Astrocyte (in vitro differentiated cells and primary cell): Measurements from ENCODE around the gene LRRC9. TPM values are rescaled to one million over a fixed set of nuclear protein-coding genes. Genes with fewer than 3 reads are reported as not detected.
A peak's percentile ranks its signal among the peaks of the same experiment; 100 is the strongest.

ENCODE experiments used
- DNase-seq: peaks from one replicate; pipeline ENCODE4 v3.0.0-alpha.2; 2010; ENCODE audit warnings: low read depth
- FAIRE-seq: peaks from 2 replicates; lab custom pipeline; 2011; peaks lifted over from hg19 to GRCh38; lab: Jason Lieb, UNC
- H2AFZ ChIP-seq: 2 replicates; pipeline ENCODE4 v1.6.0; 2012; ENCODE audit warnings: low read depth, low read length, inconsistent platforms
- H3K27ac ChIP-seq: 2 replicates; pipeline ENCODE4 v1.5.1; 2011; ENCODE audit warnings: low read depth, low read length, inconsistent platforms
- H3K27me3 ChIP-seq: 2 replicates; pipeline ENCODE4 v1.6.0; 2011; ENCODE audit warnings: low read length, inconsistent platforms; ENCODE audit not compliant: insufficient read depth
- H3K36me3 ChIP-seq: 2 replicates; pipeline ENCODE4 v1.5.1; 2011; ENCODE audit warnings: low read length, inconsistent platforms; ENCODE audit not compliant: insufficient read depth
- H3K4me1 ChIP-seq: 2 replicates; pipeline ENCODE4 v1.5.1; 2011; ENCODE audit warnings: low read length, inconsistent platforms; ENCODE audit not compliant: insufficient read depth
- H3K4me2 ChIP-seq: 2 replicates; pipeline ENCODE4 v1.6.0; 2012; ENCODE audit warnings: low read length, inconsistent platforms
- H3K4me3 ChIP-seq: 2 replicates; pipeline ENCODE4 v1.5.1; 2011; ENCODE audit warnings: low read depth, mild to moderate bottlenecking, low read length, inconsistent platforms; ENCODE audit not compliant: insufficient read depth
- H3K79me2 ChIP-seq: 2 replicates; pipeline ENCODE4 v1.6.0; 2012; ENCODE audit warnings: mild to moderate bottlenecking, low read length, inconsistent platforms; ENCODE audit not compliant: insufficient read depth
- H3K9ac ChIP-seq: 2 replicates; pipeline ENCODE4 v1.6.0; 2012; ENCODE audit warnings: mild to moderate bottlenecking, low read length, inconsistent platforms
- H3K9me3 ChIP-seq: 2 replicates; pipeline ENCODE4 v1.5.1; 2012; ENCODE audit warnings: low read depth, mild to moderate bottlenecking, low read length, inconsistent platforms; ENCODE audit not compliant: insufficient read depth
- H4K20me1 ChIP-seq: 2 replicates; pipeline ENCODE4 v1.6.0; 2012; ENCODE audit warnings: low read length, inconsistent platforms; ENCODE audit not compliant: insufficient read depth
- H3K27ac Mint-ChIP-seq: one replicate; pipeline ENCODE4 v1.8.0; 2021; ENCODE audit warnings: mild to moderate bottlenecking, mixed read lengths; ENCODE audit not compliant: unreplicated experiment
- H3K27me3 Mint-ChIP-seq: one replicate; pipeline ENCODE4 v1.8.0; 2021; ENCODE audit warnings: low read depth, mixed read lengths; ENCODE audit not compliant: unreplicated experiment
- H3K36me3 Mint-ChIP-seq: one replicate; pipeline ENCODE4 v1.8.0; 2021; ENCODE audit warnings: low read depth, mixed read lengths; ENCODE audit not compliant: unreplicated experiment
- H3K4me1 Mint-ChIP-seq: one replicate; pipeline ENCODE4 v1.8.0; 2021; ENCODE audit warnings: low read depth, mixed read lengths; ENCODE audit not compliant: unreplicated experiment
- H3K4me3 Mint-ChIP-seq: one replicate; pipeline ENCODE4 v1.8.0; 2021; ENCODE audit warnings: mild to moderate bottlenecking, moderate library complexity, mixed read lengths; ENCODE audit not compliant: unreplicated experiment
- H3K9me3 Mint-ChIP-seq: one replicate; pipeline ENCODE4 v1.8.0; 2021; ENCODE audit warnings: mild to moderate bottlenecking, mixed read lengths; ENCODE audit not compliant: unreplicated experiment
- CTCF ChIP-seq: IDR thresholded peaks from 2 replicates; pipeline ENCODE4 v1.5.1; 2011; ENCODE audit warnings: low read depth, mild to moderate bottlenecking, inconsistent platforms, low read length, moderate library complexity; ENCODE audit not compliant: insufficient read depth
- EZH2 ChIP-seq: IDR thresholded peaks from 2 replicates; pipeline ENCODE4 v1.6.1; 2012; ENCODE audit warnings: mild to moderate bottlenecking, low read length, inconsistent platforms; ENCODE audit not compliant: insufficient read depth
- total RNA-seq: library from RNA; stranded (reverse); gene quantifications from 2 replicates; pipeline ENCODE4 v1.2.1, GENCODE V29; 2021

Gene LRRC9
- total RNA-seq, 1 donor from 2014 or later: 0.05 TPM

GRCh38 chr14:60067882-60068281 is 147.9 kb downstream of the LRRC9 start:
- H3K36me3 Mint-ChIP-seq: no peaks in the 10 kb centered on the region
- Histone ChIP-seq H4K20me1 (no peaks in the 10 kb centered on the region), H3K4me3 (no peak overlapping the region), H3K79me2 (no peaks in the 10 kb centered on the region), H3K36me3 (no peaks in the 10 kb centered on the region), H3K27me3 (no peaks in the 10 kb centered on the region), H3K4me1 (no peaks in the 10 kb centered on the region), H3K4me2 (no peak overlapping the region), H3K9me3 (no peaks in the 10 kb centered on the region), H3K9ac (no peak overlapping the region), H2AFZ (no peak overlapping the region), H3K27ac (no peak overlapping the region)
- FAIRE-seq: no peak
- no peak for DNase-seq
- no peaks in the 10 kb centered on the region for H3K9me3 Mint-ChIP-seq
- no peaks in the 10 kb centered on the region for H3K27me3 Mint-ChIP-seq
- no peak for TF ChIP-seq CTCF
- H3K27ac Mint-ChIP-seq: no peak overlapping the region
- H3K4me1 Mint-ChIP-seq: no peaks in the 10 kb centered on the region
- H3K4me3 Mint-ChIP-seq: no peak overlapping the region

- H3K27ac Mint-ChIP-seq: no peak overlapping the region
- TF ChIP-seq EZH2: no peak
- TF ChIP-seq CTCF: peak; percentile 8
- H3K4me1 ChIP-seq: no peaks in the 10 kb centered on the region
- H3K9me3 ChIP-seq: no peaks in the 10 kb centered on the region
- no peaks in the 10 kb centered on the region for H3K4me1 Mint-ChIP-seq
- H3K36me3 ChIP-seq: no peaks in the 10 kb centered on the region
- no peaks in the 10 kb centered on the region for H3K27me3 ChIP-seq
- H2AFZ ChIP-seq: no peak overlapping the region
- peaks cover 16% of the 10 kb centered on the region for H3K9me3 Mint-ChIP-seq
- H3K79me2 ChIP-seq: no peaks in the 10 kb centered on the region
- no peaks in the 10 kb centered on the region for H3K27me3 Mint-ChIP-seq
- H3K27ac ChIP-seq: no peak overlapping the region
- H3K36me3 Mint-ChIP-seq: peaks cover 3% of the 10 kb centered on the region
- no peak overlapping the region for H3K4me2 ChIP-seq
- DNase-seq (no peak), FAIRE-seq (no peak)
- H3K9ac ChIP-seq: no peak overlapping the region
- no peak overlapping the region for H3K4me3 Mint-ChIP-seq
- H4K20me1 ChIP-seq: no peaks in the 10 kb centered on the region
- no peak overlapping the region for H3K4me3 ChIP-seq
Measured at GRCh38 chr14:60079723-60080122, 159.8 kb downstream of the LRRC9 start.

- H3K9me3 Mint-ChIP-seq: no peaks in the 10 kb centered on the region
- H3K27ac ChIP-seq: no peak overlapping the region
- no peaks in the 10 kb centered on the region for H3K79me2 ChIP-seq
- no peak for DNase-seq
- no peaks in the 10 kb centered on the region for H3K4me1 Mint-ChIP-seq
- TF ChIP-seq CTCF: no peak
- TF ChIP-seq EZH2: no peak
- no peaks in the 10 kb centered on the region for H3K36me3 Mint-ChIP-seq
- no peak overlapping the region for H3K9ac ChIP-seq
- no peak overlapping the region for H3K27ac Mint-ChIP-seq
- H3K36me3 ChIP-seq: no peaks in the 10 kb centered on the region
- no peaks in the 10 kb centered on the region for H3K4me1 ChIP-seq
- H3K9me3 ChIP-seq: no peaks in the 10 kb centered on the region
- no peak overlapping the region for H3K4me2 ChIP-seq
- H3K4me3 ChIP-seq: no peak overlapping the region
- no peaks in the 10 kb centered on the region for H3K27me3 ChIP-seq
- no peaks in the 10 kb centered on the region for H3K27me3 Mint-ChIP-seq
- no peaks in the 10 kb centered on the region for H4K20me1 ChIP-seq
- H2AFZ ChIP-seq: no peak overlapping the region
- no peak for FAIRE-seq
- no peak overlapping the region for H3K4me3 Mint-ChIP-seq
Measured at GRCh38 chr14:60085085-60085484, 165.1 kb downstream of the LRRC9 start.
